GM12872 (cell line): ENCODE results near the gene PTF1A.

Source experiments
- TF ChIP-seq, protein P1 (sequence below): IDR thresholded peaks from 3 replicates; pipeline ENCODE4 v1.5.1; 2011; ENCODE audit warnings: low read depth, mild to moderate bottlenecking, low read length, moderate library complexity; ENCODE audit not compliant: insufficient read depth

Gene PTF1A

DNA sequence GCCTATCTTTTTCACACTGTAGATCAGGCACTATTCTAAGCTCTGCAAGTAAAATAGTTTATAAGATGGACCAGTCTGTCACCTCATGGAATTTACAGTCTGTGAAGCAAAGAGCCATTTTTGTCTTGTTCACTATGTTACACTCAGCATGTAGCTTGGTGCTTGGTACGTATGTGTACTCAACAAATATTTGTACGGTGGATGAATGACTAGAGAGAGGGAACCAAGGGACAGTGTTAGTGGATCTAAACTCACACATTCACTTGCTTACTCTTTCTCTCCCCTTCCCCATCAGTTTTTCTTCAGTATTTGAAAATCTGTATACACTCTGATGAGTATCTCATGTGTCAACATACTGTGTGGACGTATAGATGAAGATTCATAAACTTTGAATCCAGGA, 45.9 kb downstream of the PTF1A start:
- TF ChIP-seq, protein P1, sequence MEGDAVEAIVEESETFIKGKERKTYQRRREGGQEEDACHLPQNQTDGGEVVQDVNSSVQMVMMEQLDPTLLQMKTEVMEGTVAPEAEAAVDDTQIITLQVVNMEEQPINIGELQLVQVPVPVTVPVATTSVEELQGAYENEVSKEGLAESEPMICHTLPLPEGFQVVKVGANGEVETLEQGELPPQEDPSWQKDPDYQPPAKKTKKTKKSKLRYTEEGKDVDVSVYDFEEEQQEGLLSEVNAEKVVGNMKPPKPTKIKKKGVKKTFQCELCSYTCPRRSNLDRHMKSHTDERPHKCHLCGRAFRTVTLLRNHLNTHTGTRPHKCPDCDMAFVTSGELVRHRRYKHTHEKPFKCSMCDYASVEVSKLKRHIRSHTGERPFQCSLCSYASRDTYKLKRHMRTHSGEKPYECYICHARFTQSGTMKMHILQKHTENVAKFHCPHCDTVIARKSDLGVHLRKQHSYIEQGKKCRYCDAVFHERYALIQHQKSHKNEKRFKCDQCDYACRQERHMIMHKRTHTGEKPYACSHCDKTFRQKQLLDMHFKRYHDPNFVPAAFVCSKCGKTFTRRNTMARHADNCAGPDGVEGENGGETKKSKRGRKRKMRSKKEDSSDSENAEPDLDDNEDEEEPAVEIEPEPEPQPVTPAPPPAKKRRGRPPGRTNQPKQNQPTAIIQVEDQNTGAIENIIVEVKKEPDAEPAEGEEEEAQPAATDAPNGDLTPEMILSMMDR: no peak
